ENCODE data around the gene KLHL8. TPM values are rescaled to one million over a fixed set of nuclear protein-coding genes. Genes with fewer than 3 reads are reported as not detected.

KLHL8 gene
- total RNA-seq, 1 experiment from 2014 or later: 24.2 TPM

DNA sequence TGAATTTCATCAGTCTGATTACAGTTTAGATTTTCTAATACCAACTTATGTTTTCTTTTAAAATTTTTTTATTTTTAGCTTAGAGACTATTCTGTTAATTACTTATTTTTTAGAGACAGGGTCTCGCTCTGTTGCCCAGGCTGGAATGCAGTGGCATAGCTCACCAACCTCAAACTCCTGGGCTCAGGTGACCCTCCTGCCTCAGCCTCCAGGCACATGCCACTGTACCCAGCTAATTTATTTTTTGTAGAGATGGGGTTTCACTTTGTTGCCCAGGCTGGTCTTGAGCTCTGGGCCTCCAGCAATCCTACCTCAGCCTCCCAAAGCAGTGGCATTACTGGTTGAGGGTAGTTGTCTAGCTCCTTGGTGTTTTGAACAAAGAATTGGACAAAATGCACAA is 102.0 kb downstream of the KLHL8 start:
- Histone ChIP-seq H3K4me2 (ENCODE audit: low read length) (no peak overlapping the region), H3K4me3 (replicated peaks in 1 of 2; ENCODE audit: low read depth in 1 of 2, low read length in 2 of 2) (no peak overlapping the region), H3K27me3 (ENCODE audit: insufficient read depth, low read length) (no peaks in the 10 kb centered on the region), H3K79me2 (ENCODE audit: insufficient read depth, low read length) (no peaks in the 10 kb centered on the region), H3K27ac (ENCODE audit: low read depth, low read length) (no peak overlapping the region), H3K9ac (ENCODE audit: low read length) (no peak overlapping the region), H3K9me2 (ENCODE audit: insufficient read depth) (no peaks in the 10 kb centered on the region), H2AFZ (ENCODE audit: low read depth, low read length, poor library complexity, severe bottlenecking) (no peak overlapping the region), H4K20me1 (ENCODE audit: insufficient read depth) (no peaks in the 10 kb centered on the region), H3K4me1 (ENCODE audit: control insufficient read depth in 1 of 2, insufficient read depth in 2 of 2, low read length in 2 of 2) (no peaks in the 10 kb centered on the region), H3K9me3 (ENCODE audit: control insufficient read depth in 1 of 2, insufficient read depth in 1 of 2, low read depth in 1 of 2, low read length in 2 of 2) (no peaks in the 10 kb centered on the region), H3K36me3 (ENCODE audit: control insufficient read depth in 1 of 2, insufficient read depth in 2 of 2, low read length in 2 of 2) (peaks cover 5% of the 10 kb centered on the region in 2 experiments; a peak in 1 of 4 replicates)
- intact Hi-C loops (cut with micrococcal nuclease): no loop called here
- TF ChIP-seq YY1 (IDR thresholded peaks at IDR 0.05; ENCODE audit: extremely low read depth, insufficient replicate concordance, low read depth, low read length): no peak
- TF ChIP-seq ZFX (IDR thresholded peaks at IDR 0.05): no peak
- no peak for TF ChIP-seq EZH2phosphoT487 (IDR thresholded peaks at IDR 0.05; ENCODE audit: borderline replicate concordance)
- TF ChIP-seq, protein P1, sequence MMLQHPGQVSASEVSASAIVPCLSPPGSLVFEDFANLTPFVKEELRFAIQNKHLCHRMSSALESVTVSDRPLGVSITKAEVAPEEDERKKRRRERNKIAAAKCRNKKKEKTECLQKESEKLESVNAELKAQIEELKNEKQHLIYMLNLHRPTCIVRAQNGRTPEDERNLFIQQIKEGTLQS (IDR thresholded peaks at IDR 0.05): no peak
- TF ChIP-seq POLR2AphosphoS5 (IDR thresholded peaks at IDR 0.05; ENCODE audit: low read depth, low read length): no peak
- no peak for TF ChIP-seq EGR1 (IDR thresholded peaks at IDR 0.05; ENCODE audit: low read depth)
- no TSS peak for BruUV-seq (replicated peaks)
- no peak for ATAC-seq
- ChIA-PET POLR2A (no interaction called here), CTCF (interaction anchor here (1.4 kb wide), 1 partner anchor 196 kb away, joined by 3 read pairs; no protein-coding TSS in a partner anchor), RAD21 (ENCODE audit: low non-redundant PET in 1 of 2, low total read pairs in 2 of 2, uncharacterized antibody in 2 of 2, unreplicated experiment in 2 of 2) (no interaction called here)
- no peak for DNase-seq (ENCODE audit: low read depth, low spot score)

DNA sequence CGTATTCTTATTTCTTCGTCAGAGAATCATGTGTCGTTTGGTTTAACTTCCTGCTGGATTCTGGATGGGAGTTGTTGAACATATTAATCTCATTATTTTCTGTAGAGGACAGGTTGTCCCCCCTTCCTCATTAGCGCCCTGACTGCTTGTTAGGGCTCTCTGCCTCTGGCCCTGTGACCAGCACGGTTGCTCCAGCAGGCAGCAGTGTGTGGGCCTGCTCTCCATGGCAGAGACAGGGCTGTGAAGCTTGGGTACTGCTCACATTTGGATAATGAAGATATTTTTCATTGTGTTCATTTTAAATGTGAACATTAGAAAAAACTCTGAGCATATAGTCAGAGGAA is 102.7 kb downstream of the KLHL8 start:
- intact Hi-C loops (cut with micrococcal nuclease): no loop called here
- Histone ChIP-seq H2AFZ (ENCODE audit: low read depth, low read length, poor library complexity, severe bottlenecking) (no peak overlapping the region), H3K9me2 (ENCODE audit: insufficient read depth) (no peaks in the 10 kb centered on the region), H3K36me3 (ENCODE audit: control insufficient read depth in 1 of 2, insufficient read depth in 2 of 2, low read length in 2 of 2) (peaks cover 5% of the 10 kb centered on the region in 2 experiments; a peak in 1 of 4 replicates), H3K27me3 (ENCODE audit: insufficient read depth, low read length) (no peaks in the 10 kb centered on the region), H3K9me3 (ENCODE audit: control insufficient read depth in 1 of 2, insufficient read depth in 1 of 2, low read depth in 1 of 2, low read length in 2 of 2) (no peaks in the 10 kb centered on the region), H3K4me2 (ENCODE audit: low read length) (no peak overlapping the region), H3K4me3 (replicated peaks in 1 of 2; ENCODE audit: low read depth in 1 of 2, low read length in 2 of 2) (no peak overlapping the region), H3K79me2 (ENCODE audit: insufficient read depth, low read length) (no peaks in the 10 kb centered on the region), H3K27ac (ENCODE audit: low read depth, low read length) (no peak overlapping the region), H3K9ac (ENCODE audit: low read length) (no peak overlapping the region), H4K20me1 (ENCODE audit: insufficient read depth) (no peaks in the 10 kb centered on the region), H3K4me1 (ENCODE audit: control insufficient read depth in 1 of 2, insufficient read depth in 2 of 2, low read length in 2 of 2) (no peaks in the 10 kb centered on the region)
- BruUV-seq (replicated peaks): no TSS peak
- RAD21 ChIA-PET (ENCODE audit: low non-redundant PET in 1 of 2, low total read pairs in 2 of 2, uncharacterized antibody in 2 of 2, unreplicated experiment in 2 of 2): no interaction called here
- CTCF ChIA-PET: interaction anchor here (0.8 kb wide), 1 partner anchor 195 kb away, joined by 5 read pairs; no protein-coding TSS in a partner anchor
- no peak for ATAC-seq
- TF ChIP-seq CEBPB (IDR thresholded peaks at IDR 0.05; ENCODE audit: low read depth): no peak
- no peak for TF ChIP-seq YY1 (IDR thresholded peaks at IDR 0.05; ENCODE audit: extremely low read depth, insufficient replicate concordance, low read depth, low read length)
- no peak for TF ChIP-seq SIN3A (IDR thresholded peaks at IDR 0.05; ENCODE audit: low read depth)
- TF ChIP-seq RAD21 (IDR thresholded peaks at IDR 0.05; ENCODE audit: low read depth): no peak
- TF ChIP-seq EZH2 (IDR thresholded peaks at IDR 0.05): no peak
- TF ChIP-seq ZFX (IDR thresholded peaks at IDR 0.05): no peak
- DNase-seq (ENCODE audit: low read depth, low spot score): no peak
- POLR2A ChIA-PET: no interaction called here

Measured in HCT116 (cell line).